Tibial nerve (tissue), 4 donors: ENCODE results near the gene ECT2. TPM values are rescaled to one million over a fixed set of nuclear protein-coding genes. Genes with fewer than 3 reads are reported as not detected.

Experiments used
- DNase-seq, 2 donors: peaks; one replicate each; pipeline ENCODE4 v3.0.0-alpha.2; 2019; ENCODE audit warnings: low spot score in 2 of 2
- H3K27ac ChIP-seq, 4 donors: fragments of 200-600 bp; sonication (generic) in 3 of 4; one replicate each; pipeline ENCODE4 v1.5.1; 2017 to 2019; ENCODE audit warnings: mild to moderate bottlenecking in 1 of 4
- H3K27me3 ChIP-seq, 2 donors: fragments of 200-600 bp; sonication (generic) in 1 of 2; one replicate each; pipeline versions ENCODE4 v1.5.1 to v1.6.0; 2017 to 2019
- H3K36me3 ChIP-seq, 3 donors: fragments of 200-600 bp; sonication (generic); one replicate each; pipeline ENCODE4 v1.5.1; 2018 to 2019
- H3K4me1 ChIP-seq, 4 donors: fragments of 200-600 bp; sonication (generic) in 3 of 4; one replicate each; pipeline ENCODE4 v1.5.1; 2017 to 2019
- H3K4me3 ChIP-seq, 4 donors: fragments of 200-600 bp; sonication (generic) in 3 of 4; one replicate each; pipeline ENCODE4 v1.5.1; 2017 to 2019; ENCODE audit warnings: mild to moderate bottlenecking in 1 of 4, moderate library complexity in 1 of 4
- H3K9me3 ChIP-seq, 4 donors: fragments of 200-600 bp; sonication (generic) in 3 of 4; one replicate each; pipeline ENCODE4 v1.5.1; 2017 to 2019
- CTCF ChIP-seq, 5 experiments: fragments of 200-600 bp in 3 of 5; fragments of 450-650 bp in 2 of 5; sonication (generic) in 3 of 5; IDR thresholded peaks; one replicate each; pipeline ENCODE4 v1.5.1; 2016 to 2019; ENCODE audit warnings: antibody characterized with exemption in 5 of 5, mild to moderate bottlenecking in 3 of 5, moderate library complexity in 2 of 5
- EP300 ChIP-seq, 2 donors: sonication (generic); formaldehyde crosslinking; IDR thresholded peaks; one replicate each; pipeline ENCODE4 v1.6.1; 2017; ENCODE audit warnings: antibody characterized with exemption in 2 of 2, mild to moderate bottlenecking in 1 of 2
- POLR2A ChIP-seq, 2 donors: fragments of 450-650 bp; IDR thresholded peaks; one replicate each; pipeline ENCODE4 v1.6.1; 2017; ENCODE audit warnings: antibody characterized with exemption in 2 of 2, mild to moderate bottlenecking in 2 of 2, moderate library complexity in 2 of 2
- WGBS, 2 donors: methylation state at CpG; one replicate each; pipeline ENCODE4 v1.1.5; 2018; 5-methylcytosine and 5-hydroxymethylcytosine counted together
- total RNA-seq, 4 donors: library from RNA; depleted of rRNA; stranded (reverse); fragments of >200 nt; gene quantifications; one replicate each; pipeline ENCODE4 v1.1.0, GENCODE V29; 2016

The ECT2 gene
- total RNA-seq, 4 donors from 2014 or later, result 3.1 to 9.0 (median 7.0) TPM

GRCh38 chr3:172844428-172844827 lies 93.9 kb downstream of the ECT2 start:
- Histone ChIP-seq H3K27ac (no peak overlapping the region), H3K4me3 (no peak overlapping the region), H3K36me3 (no peaks in the 10 kb centered on the region), H3K27me3 (no peaks in the 10 kb centered on the region), H3K9me3 (no peaks in the 10 kb centered on the region), H3K4me1 (no peaks in the 10 kb centered on the region)
- TF ChIP-seq POLR2A (IDR thresholded peaks at IDR 0.05) (no peak), CTCF (IDR thresholded peaks at IDR 0.05) (no peak)
- 36 to 46% methylated on average over 4 of the region's 4 CpGs for WGBS, 2 donors
- DNase-seq, result no peak

- TF ChIP-seq EP300 (IDR thresholded peaks at IDR 0.05), result no peak
- no peak for TF ChIP-seq CTCF (IDR thresholded peaks at IDR 0.05)
- no peak for TF ChIP-seq POLR2A (IDR thresholded peaks at IDR 0.05)
- no peak for DNase-seq
- WGBS, 2 donors, result 43 to 45% methylated on average over 4 of the region's 4 CpGs
- H3K4me1 ChIP-seq, result no peaks in the 10 kb centered on the region
- no peak overlapping the region for H3K4me3 ChIP-seq
- no peaks in the 10 kb centered on the region for H3K9me3 ChIP-seq
- no peaks in the 10 kb centered on the region for H3K36me3 ChIP-seq
- no peak overlapping the region for H3K27ac ChIP-seq
- H3K27me3 ChIP-seq, result no peaks in the 10 kb centered on the region
Observed at GRCh38 chr3:172846103-172846561, 95.6 kb downstream of the ECT2 start.

- H3K4me3 ChIP-seq, result no peak overlapping the region
- WGBS, 2 donors, result 76 to 89% methylated on average over 2 of the region's 2 CpGs
- H3K9me3 ChIP-seq, result no peaks in the 10 kb centered on the region
Observed at GRCh38 chr3:172846706-172847105, 96.2 kb downstream of the ECT2 start.

GRCh38 chr3:172847292-172847691 lies 96.8 kb downstream of the ECT2 start:
- TF ChIP-seq CTCF (IDR thresholded peaks at IDR 0.05) (no peak), POLR2A (IDR thresholded peaks at IDR 0.05) (no peak), EP300 (IDR thresholded peaks at IDR 0.05) (no peak)
- Histone ChIP-seq H3K9me3 (no peaks in the 10 kb centered on the region), H3K4me1 (no peaks in the 10 kb centered on the region), H3K27me3 (no peaks in the 10 kb centered on the region), H3K27ac (no peak overlapping the region), H3K4me3 (no peak overlapping the region), H3K36me3 (no peaks in the 10 kb centered on the region)
- no peak for DNase-seq

More at GRCh38 chr3:172846706-172847105, 96.2 kb downstream of the ECT2 start:
- Histone ChIP-seq H3K4me1 (no peaks in the 10 kb centered on the region), H3K36me3 (no peaks in the 10 kb centered on the region), H3K27me3 (no peaks in the 10 kb centered on the region), H3K27ac (no peak overlapping the region)
- no peak for DNase-seq
- TF ChIP-seq CTCF (IDR thresholded peaks at IDR 0.05), result no peak
- no peak for TF ChIP-seq POLR2A (IDR thresholded peaks at IDR 0.05)
- TF ChIP-seq EP300 (IDR thresholded peaks at IDR 0.05), result no peak

- H3K9me3 ChIP-seq, result no peaks in the 10 kb centered on the region
- TF ChIP-seq EP300 (IDR thresholded peaks at IDR 0.05) (no peak), POLR2A (IDR thresholded peaks at IDR 0.05) (no peak), CTCF (IDR thresholded peaks at IDR 0.05) (no peak)
- no peak overlapping the region for H3K27ac ChIP-seq
- no peaks in the 10 kb centered on the region for H3K4me1 ChIP-seq
- WGBS, 2 donors, result 16 to 18% methylated on average over 1 of the region's 1 CpG
- DNase-seq, result no peak
- no peaks in the 10 kb centered on the region for H3K27me3 ChIP-seq
- no peaks in the 10 kb centered on the region for H3K36me3 ChIP-seq
- no peak overlapping the region for H3K4me3 ChIP-seq
Observed at GRCh38 chr3:172848910-172849309, 98.4 kb downstream of the ECT2 start.
